ENCODE results near the gene STX1B. TPM values are rescaled to one million over a fixed set of nuclear protein-coding genes. Genes with fewer than 3 reads are reported as not detected.

The STX1B gene
- total and polyA plus RNA-seq, 2 of the 8 experiments (the other 6 are each of a cell fraction or from before 2014, with no cell fraction given) = 8.9 to 20.2 TPM

DNA sequence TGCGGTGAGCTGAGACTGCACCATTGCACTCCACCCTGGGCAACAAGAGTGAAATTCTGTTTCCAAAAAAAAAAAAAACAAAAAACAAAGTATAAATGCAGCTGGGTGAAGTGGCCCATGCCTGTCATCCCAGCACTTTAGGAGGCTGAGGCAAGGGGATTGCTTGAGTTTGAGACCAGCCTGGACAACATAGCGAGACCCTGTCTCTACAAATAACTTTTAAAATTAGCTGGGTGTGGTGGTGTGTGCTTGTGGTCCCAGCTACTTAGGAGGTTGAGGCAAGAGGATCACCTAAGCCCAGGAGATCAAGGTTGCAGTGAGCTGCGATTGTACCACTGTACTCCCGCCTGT, 12.8 kb upstream of the STX1B start:
- H3K4ac ChIP-seq (replicated peaks; ENCODE audit: insufficient read length, low read depth, low read length) = no peak overlapping the region
- POLR2A ChIA-PET (ENCODE audit: partially characterized antibody) = interaction anchor here (0.8 to 1.4 kb wide), 2 partner anchors 19 to 30 kb away, joined by 3 to 5 read pairs; no protein-coding TSS in a partner anchor
- WGBS, 2 experiments (ENCODE audit: extremely low coverage in 1 of 2, insufficient coverage in 1 of 2, insufficient read length in 1 of 2, insufficient replicate concordance in 2 of 2, low coverage in 1 of 2, low lambda C conversion rate in 2 of 2, missing lambda C conversion rate in 1 of 2) = 85% methylated on average over 4 of the region's 4 CpGs; no CpG with 5 or more reads in 1 of the 2 experiments
- TF ChIP-seq NRF1 (IDR thresholded peaks at IDR 0.05; ENCODE audit: low read depth, low read length) (no peak), CTBP2 (IDR thresholded peaks at IDR 0.05; ENCODE audit: borderline replicate concordance, insufficient read depth, insufficient read length, low read length) (no peak), KDM5A (IDR thresholded peaks at IDR 0.05; ENCODE audit: low read length) (no peak), FOSL1 (IDR thresholded peaks at IDR 0.05; ENCODE audit: insufficient read depth, low read depth, low read length) (no peak), MAFK (IDR thresholded peaks at IDR 0.05; ENCODE audit: low read depth, low read length) (no peak), GTF2F1 (IDR thresholded peaks at IDR 0.05; ENCODE audit: borderline replicate concordance, low read depth, low read length) (no peak), ASH2L (IDR thresholded peaks at IDR 0.05; ENCODE audit: low read length) (no peak), CBX8 (IDR thresholded peaks at IDR 0.05; ENCODE audit: borderline replicate concordance, low read depth, low read length) (no peak), JUND (IDR thresholded peaks at IDR 0.05; ENCODE audit: low read length) (no peak), RXRA (IDR thresholded peaks at IDR 0.05; ENCODE audit: insufficient read depth, low read depth, low read length) (no peak)
- TF ChIP-seq, protein P1, sequence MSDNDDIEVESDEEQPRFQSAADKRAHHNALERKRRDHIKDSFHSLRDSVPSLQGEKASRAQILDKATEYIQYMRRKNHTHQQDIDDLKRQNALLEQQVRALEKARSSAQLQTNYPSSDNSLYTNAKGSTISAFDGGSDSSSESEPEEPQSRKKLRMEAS (IDR thresholded peaks at IDR 0.05) = no peak
- TF ChIP-seq, protein P2, sequence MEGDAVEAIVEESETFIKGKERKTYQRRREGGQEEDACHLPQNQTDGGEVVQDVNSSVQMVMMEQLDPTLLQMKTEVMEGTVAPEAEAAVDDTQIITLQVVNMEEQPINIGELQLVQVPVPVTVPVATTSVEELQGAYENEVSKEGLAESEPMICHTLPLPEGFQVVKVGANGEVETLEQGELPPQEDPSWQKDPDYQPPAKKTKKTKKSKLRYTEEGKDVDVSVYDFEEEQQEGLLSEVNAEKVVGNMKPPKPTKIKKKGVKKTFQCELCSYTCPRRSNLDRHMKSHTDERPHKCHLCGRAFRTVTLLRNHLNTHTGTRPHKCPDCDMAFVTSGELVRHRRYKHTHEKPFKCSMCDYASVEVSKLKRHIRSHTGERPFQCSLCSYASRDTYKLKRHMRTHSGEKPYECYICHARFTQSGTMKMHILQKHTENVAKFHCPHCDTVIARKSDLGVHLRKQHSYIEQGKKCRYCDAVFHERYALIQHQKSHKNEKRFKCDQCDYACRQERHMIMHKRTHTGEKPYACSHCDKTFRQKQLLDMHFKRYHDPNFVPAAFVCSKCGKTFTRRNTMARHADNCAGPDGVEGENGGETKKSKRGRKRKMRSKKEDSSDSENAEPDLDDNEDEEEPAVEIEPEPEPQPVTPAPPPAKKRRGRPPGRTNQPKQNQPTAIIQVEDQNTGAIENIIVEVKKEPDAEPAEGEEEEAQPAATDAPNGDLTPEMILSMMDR (IDR thresholded peaks at IDR 0.05; ENCODE audit: control extremely low read depth in 1 of 3, insufficient read depth in 1 of 3, low read depth in 1 of 3, low read length in 3 of 3) = no peak

More for the DNA sequence above, 12.8 kb upstream of the STX1B start:
- Histone ChIP-seq H4K5ac (ENCODE audit: insufficient read length, low read depth, low read length) (no peak overlapping the region), H3K56ac (replicated peaks; ENCODE audit: insufficient read length, low read depth, low read length) (no peak overlapping the region), H3K79me2 (ENCODE audit: control insufficient read depth in 1 of 2, insufficient read depth in 2 of 2, low read length in 2 of 2) (no peaks in the 10 kb centered on the region), H3K27ac (ENCODE audit: low read depth, low read length) (no peak overlapping the region), H2AK5ac (ENCODE audit: low read depth, low read length) (no peak overlapping the region), H3K4me3 (ENCODE audit: extremely low read depth in 1 of 4, insufficient read depth in 2 of 4, low read depth in 3 of 4, low read length in 4 of 4) (no peak overlapping the region), H2AFZ (ENCODE audit: low read length) (no peak overlapping the region), H3K79me1 (ENCODE audit: low read depth, low read length) (no peaks in the 10 kb centered on the region), H2BK20ac (ENCODE audit: low read length) (no peak overlapping the region), H4K8ac (ENCODE audit: extremely low read depth, insufficient read depth, low read length) (no peak overlapping the region), H3K9ac (replicated peaks in 1 of 4; ENCODE audit: extremely low read depth in 1 of 4, low read depth in 3 of 4, low read length in 3 of 4) (no peak overlapping the region), H2BK15ac (ENCODE audit: low read length) (no peak overlapping the region), H3K14ac (ENCODE audit: insufficient read length) (no peak overlapping the region), H3K23me2 (ENCODE audit: low read depth, low read length) (no peaks in the 10 kb centered on the region), H2BK120ac (replicated peaks; ENCODE audit: low read depth, low read length) (no peak overlapping the region), H4K91ac (replicated peaks; ENCODE audit: insufficient read length, low read length) (no peak overlapping the region), H3K27me3 (replicated peaks in 1 of 4; ENCODE audit: control insufficient read depth in 3 of 4, extremely low read depth in 1 of 4, insufficient read depth in 3 of 4, low read length in 3 of 4) (no peaks in the 10 kb centered on the region), H3K18ac (ENCODE audit: extremely low read depth, low read length) (no peak overlapping the region), H3K9me3 (ENCODE audit: insufficient read depth in 2 of 2, low read depth in 1 of 2, low read length in 1 of 2) (no peaks in the 10 kb centered on the region), H3K23ac (ENCODE audit: insufficient read length) (no peak overlapping the region), H3K4me1 (replicated peaks in 1 of 4; ENCODE audit: control insufficient read depth in 3 of 4, insufficient read depth in 4 of 4, low read length in 3 of 4) (no peaks in the 10 kb centered on the region), H3K36me3 (ENCODE audit: control insufficient read depth in 2 of 4, insufficient read depth in 4 of 4, low read length in 3 of 4) (no peaks in the 10 kb centered on the region), H2BK12ac (ENCODE audit: low read depth, low read length) (no peak overlapping the region), H3K4me2 (ENCODE audit: insufficient read depth in 1 of 2, low read depth in 2 of 2, low read length in 2 of 2) (no peak overlapping the region), H4K20me1 (replicated peaks in 1 of 2; ENCODE audit: control insufficient read depth in 1 of 2, insufficient read depth in 2 of 2, low read length in 2 of 2) (no peaks in the 10 kb centered on the region), H2BK5ac (ENCODE audit: low read depth, low read length) (no peak overlapping the region)
- FAIRE-seq (no peak), DNase-seq (ENCODE audit: low read depth in 1 of 2, low spot score in 2 of 2) (no peak)
- CTCF ChIA-PET (ENCODE audit: partially characterized antibody) = interaction anchor here (0.8 to 2.1 kb wide), 4 partner anchors 19 to 837 kb away, joined by 3 to 4 read pairs (median 4); no protein-coding TSS in a partner anchor
